ENCODE measurements around the gene CPXM2.

The CPXM2 gene

DNA sequence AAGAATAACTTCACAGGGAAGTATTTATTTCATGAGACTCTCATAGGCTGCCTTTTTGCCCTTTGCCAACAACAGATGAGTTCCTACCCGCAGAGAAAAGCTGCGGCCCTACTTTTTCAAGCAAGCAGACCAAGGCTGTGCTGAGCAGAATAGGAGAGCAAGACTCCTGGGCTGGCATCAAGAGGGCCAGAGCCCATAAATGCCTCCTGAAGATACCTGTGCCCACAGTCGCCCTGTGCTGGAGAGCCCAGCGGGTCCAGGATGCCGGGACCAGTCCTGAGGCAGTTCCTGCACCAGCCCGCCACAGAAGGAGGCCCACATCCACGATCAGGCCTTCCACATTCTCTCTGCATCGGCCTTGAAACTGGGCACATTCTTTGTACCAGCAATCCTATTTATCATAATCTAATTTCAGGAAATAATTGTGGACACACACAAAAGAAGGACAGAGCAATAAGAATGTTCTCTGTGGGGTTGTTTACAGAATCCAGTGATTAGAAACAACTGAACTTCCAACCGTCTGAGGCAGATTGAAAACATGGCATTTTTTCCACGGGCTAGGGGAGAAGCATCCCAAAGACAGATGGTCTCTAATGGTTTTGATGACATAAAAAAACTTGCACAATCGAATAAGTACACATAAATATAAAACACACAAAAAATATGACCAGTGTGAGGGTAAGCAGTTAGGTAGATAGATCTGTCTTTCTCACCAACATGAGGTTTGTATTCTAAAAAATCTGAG, 95.6 kb downstream of the CPXM2 start:
- DNase-seq = no peak

DNA sequence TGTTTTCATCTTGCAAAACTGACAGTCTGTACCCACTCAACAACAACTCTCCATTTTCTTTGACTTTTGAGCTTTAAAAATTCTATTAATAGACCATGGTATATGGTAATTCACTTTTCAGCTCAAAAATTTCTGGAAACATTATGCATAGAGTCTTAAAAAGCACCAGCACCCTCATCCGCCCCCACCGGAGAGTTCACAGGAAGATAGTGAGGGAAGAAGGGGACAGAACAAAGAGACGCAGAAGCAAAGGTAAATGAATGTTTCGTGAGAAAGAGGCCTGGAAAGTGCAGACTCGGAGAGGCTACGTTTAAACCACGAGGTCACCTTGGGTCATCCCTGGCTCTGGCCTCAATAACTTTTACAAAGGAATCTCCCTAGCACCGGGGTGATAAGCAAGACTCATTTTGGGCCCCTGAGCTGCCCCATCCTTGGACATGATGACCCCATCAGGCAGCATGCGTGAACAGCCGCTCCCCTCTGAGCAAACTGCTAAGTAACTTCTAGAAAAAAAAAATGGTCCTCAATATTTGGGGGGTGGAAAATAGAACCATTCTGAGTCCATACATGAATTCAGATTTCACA, 96.3 kb downstream of the CPXM2 start:
- DNase-seq = no peak

DNA sequence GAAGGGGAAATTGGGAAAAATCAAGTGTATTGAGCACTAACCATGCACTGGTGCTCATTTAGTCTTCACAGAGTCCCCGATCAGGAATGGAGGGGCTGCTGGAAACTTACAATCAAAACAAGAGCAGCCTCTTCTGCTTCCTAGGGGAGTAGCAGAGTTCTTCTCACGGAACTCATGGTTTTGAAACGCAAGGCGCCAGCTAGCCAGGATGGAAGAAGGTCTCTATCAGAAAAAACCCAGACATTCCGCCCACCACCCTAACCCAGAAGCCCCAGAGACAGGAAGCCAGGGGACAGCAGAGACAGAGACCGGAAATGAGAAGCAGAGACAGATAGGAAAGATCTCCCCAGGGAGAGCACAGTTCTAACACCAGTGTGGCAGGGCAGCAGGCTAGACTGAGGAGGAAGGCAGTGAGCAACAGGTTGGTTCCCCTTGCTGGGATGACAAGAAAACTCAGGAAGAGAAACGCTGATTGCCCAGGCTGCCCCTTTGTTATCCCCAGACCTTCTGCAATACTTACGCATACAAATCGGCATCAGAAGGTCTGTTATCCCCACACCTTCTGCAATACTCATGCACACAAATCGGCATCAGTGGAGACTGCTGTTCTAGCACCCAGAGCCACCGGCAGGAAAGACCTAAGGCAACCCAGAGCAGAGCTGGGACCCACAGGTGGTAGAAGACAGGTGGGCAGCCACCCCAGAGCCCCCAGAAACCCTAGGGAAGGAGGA, 99.2 kb downstream of the CPXM2 start:
- no peak for DNase-seq

DNA sequence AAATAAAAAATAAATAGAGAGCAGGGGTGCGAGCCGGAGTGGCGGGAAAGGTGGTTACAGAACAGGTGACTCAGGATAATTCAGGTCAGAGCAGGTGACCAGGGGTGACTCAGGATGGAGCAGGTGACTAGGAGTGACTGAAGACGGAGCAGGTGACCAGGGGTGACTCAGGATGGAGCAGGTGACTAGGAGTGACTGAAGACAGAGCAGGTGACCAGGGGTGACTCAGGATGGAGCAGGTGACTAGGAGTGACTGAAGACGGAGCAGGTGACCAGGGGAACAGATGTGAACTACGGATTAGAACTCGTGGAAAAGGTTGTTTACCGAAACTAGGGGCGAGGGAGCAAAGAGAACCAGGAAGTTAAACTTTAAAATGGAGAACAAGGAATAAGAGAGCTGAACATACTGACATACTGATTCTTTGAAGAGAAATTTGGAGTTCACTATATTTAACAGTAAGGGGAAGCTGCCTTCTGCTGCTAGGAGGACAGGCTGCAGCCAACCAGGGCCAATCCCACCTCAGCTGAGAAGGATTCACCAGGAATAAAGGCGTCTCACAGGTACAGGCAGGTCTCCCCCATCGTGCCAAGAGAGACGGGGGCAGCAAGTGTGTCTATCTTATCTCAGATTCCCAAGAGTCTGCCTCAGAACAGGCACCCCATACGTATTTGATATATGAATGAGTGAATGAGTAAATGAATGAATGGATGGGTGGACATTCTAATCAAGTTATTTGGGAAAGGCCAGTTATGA, 101.3 kb downstream of the CPXM2 start:
- no peak for DNase-seq

DNA sequence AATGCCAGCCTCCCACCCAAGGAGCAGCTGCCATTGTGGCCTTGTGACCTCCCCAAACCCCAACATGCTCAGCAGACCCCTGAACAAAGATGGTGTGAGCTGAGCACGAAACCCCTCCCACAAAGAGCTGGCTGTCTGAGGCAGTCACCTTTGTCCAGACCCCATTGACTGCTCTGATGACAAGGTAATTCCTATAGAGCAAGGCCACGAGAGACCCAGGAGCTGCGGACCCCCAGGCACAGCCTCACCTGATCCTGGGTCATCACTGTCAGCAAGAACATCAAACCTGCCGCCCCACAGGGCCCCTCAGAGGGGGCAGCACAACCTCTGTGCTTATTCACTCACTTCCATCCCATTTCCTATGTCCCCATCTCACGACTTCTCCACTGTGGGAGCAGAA, 102.6 kb downstream of the CPXM2 start:
- no peak for DNase-seq

DNA sequence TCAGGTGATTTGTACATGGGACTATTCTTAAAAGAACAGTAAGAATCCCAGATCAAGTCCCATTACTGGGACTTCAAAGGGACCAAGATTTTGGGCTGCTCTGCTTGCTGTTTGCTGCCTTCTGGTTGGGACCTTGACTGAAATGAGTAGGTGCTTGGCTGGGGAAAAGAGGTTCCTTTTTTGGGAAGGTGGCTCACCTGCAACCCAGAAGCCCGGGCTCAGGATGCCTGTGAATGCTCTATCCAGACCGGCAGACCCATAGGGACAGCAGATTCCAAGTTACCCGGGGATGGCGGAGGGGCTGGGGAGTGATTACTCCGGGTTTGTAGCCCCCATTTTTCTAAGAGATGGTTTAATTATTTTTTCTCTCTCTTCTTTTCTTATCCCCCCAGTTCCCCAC, 104.0 kb downstream of the CPXM2 start:
- DNase-seq = no peak

DNA sequence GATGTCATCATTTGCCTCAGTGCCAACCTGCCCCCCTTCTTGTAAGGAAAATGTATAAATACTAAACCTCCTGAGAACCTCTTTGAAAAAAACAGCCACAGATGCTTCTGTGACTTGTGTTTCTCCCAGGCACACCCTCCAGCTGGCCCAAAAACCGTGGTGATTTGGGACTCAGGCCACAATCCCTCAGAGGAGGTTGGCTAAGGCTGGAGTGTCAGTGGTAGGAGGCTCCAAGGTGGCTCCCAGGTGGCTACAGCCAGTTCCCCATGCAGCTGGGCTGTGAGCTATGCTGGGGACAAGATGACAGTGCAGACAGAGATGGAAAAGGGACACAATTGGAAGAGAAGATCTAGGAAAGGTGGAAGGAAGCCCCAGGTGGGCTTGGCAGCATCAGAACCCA, 104.7 kb downstream of the CPXM2 start:
- no peak for DNase-seq

DNA sequence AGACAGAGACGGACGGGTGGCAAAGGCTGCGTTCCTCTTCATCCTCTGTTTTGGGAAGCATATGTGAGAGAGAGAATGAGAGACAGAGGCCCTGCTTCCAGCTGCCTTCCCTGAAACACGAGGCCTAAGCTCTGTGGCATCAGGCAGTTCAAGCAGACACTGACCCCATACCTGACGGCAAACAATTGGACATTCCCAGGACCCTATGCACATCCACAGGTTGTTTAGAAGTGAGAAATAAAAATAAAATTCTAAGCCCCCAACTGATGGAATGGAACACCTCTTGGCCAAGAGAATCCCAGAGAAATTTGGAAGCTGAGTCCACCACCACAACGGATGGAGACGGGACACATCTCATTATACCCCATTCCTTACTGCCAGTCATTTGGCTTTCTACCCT, 105.3 kb downstream of the CPXM2 start:
- DNase-seq = no peak

DNA sequence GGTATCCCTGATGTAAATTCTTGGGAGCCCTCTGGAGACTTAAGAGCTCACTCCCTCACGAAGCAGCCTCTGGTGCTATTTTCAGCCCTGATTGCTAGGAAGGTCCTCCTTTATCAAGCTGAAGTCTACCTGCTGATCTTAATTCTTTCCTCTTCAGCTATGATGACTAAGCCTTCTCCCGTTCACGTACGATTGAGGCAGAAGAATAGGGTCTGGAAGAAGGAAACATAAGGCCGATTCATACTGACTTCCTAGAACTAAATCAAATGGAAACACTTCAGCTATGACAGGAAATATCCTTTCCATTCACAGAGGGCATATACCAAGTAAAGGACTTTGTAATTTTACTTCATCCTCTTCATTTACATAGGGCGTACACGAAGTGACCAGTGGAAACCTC, 107.0 kb downstream of the CPXM2 start:
- no peak for DNase-seq

DNA sequence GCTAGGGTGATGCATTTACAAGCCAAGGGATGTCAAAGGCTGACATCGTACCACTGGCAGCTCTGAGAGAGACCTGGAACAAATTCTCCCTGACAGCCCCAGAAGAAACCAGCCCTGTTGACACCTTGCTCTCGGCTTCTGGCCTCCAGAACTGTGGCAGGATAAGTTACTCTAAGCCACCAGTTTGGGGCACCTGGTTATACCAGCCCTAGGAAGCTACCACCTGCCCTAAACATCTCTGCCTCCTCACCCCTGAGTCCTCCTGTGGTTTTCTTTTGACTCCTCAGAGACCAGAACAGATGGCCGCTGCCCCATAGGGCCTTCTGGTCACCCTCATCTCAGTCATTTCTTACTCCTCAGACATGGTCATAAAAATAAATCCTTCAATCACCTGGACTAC, 107.4 kb downstream of the CPXM2 start:
- DNase-seq = no peak

DNA sequence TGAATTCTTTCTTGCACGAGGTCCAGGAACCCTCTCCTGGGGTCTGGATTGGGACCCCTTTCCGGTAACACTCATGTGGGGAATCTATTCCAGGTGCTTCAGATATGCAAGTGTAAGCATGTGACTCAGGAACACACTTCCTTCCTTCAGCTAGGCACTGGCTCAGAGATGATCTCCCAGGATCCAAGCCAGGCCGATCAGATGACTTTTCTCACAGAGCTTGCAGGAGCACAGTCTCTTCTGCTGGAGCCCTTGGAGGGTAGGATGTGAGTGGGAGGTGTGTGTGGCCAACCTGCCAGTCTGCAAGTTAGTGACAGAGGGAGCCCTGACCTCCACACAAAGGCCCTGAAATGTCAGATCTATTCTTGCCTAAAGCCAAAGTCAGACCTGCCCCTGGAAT, 108.3 kb downstream of the CPXM2 start:
- DNase-seq = no peak

DNA sequence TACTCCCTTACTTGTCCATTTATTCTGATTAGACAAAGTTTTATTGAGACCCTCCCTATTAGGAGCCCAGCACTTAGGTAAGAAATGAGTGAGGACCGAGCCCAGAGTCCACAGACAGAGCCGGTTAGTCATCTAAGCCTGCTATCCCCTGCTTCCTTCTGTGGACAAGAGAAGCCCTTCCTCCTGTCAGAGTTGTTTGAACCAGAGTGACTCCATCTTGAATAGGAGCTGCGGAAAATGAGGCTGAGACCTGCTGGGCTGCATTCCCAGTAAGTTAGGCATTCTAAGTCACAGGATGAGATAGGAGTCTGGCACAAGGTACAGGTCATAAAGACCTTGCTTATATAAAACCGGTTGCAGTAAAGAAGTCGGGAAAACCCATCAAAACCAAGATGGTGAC, 109.1 kb downstream of the CPXM2 start:
- no peak for DNase-seq

DNA sequence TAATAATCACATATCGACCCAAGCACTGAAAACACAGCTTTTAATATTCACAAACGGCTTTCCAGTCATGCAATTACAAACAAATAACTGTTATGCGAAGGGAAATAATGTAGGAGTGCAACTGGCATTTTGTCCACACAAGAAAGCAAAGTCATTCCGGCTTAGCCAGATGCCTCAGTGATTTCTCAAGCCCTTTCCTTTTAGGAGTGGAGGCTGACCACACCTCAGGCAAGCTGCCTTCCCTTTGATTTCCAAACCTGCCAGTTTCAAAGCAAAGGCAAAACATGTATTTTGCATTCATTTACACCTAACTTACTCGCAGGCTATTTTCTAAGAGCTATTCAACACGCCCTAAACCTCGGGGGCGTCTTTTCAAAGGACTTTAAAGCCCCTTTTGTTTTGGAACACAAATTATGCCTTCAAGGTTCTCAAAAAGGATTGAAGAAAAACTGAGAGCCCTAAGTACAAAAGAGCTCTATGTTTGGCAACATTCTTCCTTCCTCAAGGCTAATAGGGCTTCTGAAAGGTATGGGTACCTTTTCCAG, 109.6 kb downstream of the CPXM2 start:
- DNase-seq = no peak

DNA sequence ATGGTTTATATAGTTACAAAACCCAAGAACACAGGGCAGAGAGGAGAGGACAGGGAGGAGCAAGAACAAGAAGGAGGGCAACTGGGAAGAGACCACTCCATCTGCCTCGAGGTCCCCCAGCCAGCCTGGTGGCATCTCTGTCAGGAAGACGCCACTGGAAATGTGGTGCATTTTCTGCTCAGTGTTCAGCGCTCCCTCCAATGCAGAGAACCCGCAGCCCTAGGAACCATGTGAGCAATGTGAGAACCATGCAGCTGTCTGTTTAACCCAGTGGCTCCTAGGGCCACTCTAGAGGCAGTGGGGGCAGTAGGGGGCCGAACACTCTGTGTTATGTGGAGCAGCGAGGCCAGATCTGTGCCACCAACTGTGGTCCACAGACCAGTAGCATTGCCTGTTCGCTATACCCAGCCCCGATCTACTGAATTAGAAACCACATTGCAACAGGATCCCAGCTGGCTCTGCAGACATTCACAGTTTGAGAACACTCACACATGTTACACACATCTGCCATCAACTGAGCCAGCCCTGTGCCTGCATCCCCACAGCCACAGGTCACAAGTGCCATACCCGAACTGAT, 110.2 kb downstream of the CPXM2 start:
- DNase-seq = no peak

DNA sequence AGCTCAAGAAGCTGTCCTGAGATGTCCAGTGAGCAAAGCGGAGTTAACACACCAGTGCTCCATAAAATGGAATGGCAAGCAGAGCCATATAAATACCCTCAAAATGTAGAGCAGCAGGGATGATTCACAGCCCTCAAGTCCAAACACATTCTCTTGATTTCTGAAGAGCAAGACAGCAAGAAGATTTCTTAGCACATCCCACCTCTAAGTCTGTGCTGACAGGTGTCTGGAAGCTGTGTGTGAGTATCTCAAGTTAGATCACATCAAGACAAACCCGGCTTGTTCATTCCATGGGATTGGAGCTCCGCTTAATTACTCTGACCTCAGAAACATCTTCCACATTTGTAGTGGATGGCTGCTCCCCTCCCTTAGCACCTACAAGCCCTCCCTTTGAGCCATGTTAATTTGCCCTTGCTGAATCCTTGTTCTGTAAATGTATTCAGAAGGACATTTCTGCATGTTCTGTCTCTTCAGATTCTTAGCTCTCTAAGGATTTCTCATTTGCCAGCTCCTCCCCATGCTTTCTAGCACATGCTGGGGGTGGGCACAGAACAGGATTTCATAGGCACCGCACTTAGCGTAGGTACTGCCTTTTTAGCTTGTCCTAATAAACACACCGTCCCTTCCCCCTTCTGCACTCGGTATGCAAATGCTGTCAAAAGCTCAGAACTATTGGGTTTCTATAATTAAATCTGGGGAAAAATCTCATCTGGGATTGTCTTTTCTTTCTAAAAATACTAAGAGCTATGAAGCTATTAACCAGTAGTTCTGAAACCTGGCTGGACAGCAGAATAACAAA, 112.7 kb downstream of the CPXM2 start:
- no peak for DNase-seq

DNA sequence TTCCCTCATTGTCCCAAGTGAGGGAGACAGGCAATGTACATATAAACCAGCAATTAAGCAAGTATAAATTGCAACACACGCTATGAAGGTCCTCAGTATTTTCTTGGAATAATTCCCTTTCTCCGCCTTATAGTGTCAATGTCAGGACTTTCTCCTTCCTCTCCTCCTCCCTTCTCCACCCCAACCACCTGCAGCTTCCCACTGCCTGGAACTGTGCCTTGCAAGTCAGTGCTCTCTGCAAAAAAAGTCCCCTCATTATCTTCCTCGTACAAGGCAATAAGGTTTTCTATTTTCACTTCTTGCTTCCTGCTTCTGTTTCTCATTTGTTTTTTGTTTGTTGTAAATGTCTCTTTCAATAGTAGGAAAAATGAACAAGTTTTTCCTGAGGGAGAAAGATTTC, 113.7 kb downstream of the CPXM2 start:
- no peak for DNase-seq

DNA sequence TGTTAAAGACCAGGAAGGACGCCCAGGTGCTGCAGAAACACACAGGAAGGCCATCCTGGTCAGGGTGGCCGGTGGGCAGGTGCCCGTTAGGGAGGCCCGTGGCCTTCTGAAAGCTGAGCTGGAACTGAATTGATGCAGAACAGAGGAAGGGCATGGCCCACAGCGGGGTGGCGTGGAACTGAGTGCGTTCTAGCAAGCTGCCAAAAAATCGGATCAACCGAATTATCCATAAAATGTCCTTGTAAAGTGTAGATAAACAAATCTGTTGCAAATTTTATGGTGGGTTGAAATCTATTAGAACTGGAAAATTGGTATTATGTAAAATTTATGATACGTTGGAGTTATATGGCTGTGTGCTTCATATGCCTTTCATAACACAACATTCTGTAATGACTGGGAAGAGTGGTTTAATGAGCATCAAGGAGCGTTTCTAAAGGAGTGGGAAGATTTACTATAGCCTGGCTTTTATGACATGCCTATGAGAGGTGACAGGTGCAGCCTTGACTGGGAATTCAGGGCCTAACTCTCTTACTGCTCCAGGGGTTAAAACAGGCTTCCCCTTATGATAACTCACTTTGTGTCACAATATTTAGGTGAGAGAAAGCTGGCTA, 117.4 kb downstream of the CPXM2 start:
- no peak for DNase-seq

DNA sequence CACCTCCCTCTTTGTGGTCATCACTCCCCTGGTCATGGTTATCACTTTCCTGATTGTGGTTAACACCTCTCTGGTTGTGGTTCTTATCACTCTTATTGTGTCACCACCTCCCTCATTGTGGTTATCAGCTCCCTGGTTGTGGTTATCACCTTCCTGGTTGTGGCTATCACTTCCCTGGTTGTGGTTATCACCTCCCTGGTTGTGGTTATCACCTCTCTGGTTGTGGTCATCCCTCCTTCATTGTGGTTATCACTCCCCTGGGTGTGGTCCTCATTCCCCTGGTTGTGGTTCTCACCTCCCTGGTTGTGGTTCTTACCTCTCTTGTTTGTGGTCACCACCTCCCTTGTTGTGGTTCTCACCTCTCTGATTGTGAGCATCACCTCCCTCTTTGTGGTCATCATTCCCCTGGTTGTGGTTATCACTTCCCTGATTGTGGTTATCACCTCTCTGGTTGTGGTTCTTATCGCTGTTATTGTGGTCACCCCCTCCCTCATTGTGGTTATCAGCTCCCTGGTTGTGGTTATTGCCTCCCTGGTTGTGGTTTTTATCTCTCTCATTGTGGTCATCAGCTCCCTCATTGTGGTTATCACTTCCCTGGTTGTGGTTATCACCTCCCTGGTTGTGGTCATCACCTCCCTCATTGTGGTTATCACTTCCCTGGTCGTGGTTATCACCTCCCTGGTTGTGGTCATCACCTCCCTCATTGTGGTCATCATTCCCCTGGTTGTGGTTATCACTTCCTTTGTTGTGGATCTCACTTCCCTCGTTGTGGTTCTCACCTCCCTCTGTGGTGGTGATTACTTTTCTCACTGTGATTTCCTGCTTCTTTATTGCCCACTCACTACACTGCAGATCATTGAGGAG, 118.7 kb downstream of the CPXM2 start:
- DNase-seq = no peak

DNA sequence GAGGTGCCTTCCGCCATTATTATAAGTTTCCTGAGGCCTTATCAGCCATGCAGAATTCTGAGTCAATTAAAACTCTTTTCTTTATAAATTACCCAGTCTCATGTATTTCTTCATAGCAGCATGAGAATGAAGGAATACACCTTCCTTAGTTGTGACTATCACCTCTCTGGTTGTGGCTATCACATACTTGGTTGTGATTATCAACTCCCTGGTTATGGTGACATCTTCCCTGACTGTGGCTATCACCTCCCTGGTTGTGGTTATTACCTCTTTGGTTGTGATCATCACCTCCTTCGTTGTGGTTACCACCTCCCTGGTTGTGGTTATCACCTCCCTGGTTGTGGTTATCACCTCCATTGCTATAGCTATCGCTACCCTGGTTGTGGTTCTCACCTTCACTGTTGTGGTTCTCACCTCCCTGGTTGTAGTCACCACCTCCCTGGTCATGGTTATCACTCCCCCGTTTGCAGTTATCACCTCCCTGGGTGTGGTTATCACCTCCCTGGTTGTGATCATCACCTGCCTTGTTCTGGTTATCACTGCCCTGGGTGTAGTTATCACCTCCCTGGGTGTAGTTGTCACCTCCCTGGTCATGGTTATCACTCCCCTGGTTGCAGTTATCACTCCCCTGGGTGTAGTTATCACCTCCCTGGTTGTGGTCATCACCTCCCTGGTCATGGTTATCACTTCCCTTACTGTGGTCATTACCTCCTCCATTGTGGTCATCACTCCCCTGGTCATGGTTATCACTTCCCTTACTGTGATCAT, 119.5 kb downstream of the CPXM2 start:
- DNase-seq = no peak

DNA sequence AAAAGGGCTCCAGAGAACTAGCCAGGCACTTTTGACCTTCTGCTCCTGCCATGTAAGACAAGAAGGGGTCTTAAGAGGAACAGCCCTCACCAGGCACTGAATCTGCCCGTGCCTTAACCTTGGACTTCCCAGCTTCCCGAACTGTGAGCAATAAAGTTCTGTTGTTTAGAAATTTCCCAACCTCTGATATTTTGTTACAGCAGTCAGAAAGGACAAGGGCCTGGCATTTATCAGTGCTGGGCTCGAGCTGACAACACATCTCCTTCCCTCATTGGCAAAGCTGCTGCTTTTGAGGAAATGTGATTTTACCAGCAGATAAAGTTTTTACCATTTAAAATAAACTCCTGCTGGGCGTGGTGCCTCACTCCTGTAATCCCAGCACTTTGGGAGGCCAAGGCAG, 122.0 kb downstream of the CPXM2 start:
- no peak for DNase-seq
